HG02798 (cell line): ENCODE data around the gene TSPYL6.

Experiments
- ATAC-seq: cut with Tn5 transposase; IDR thresholded peaks from one replicate; pipeline ENCODE4 v1.9.1; 2021; ENCODE audit warnings: mild to moderate bottlenecking; ENCODE audit not compliant: unreplicated experiment, poor library complexity

TSPYL6 gene

DNA sequence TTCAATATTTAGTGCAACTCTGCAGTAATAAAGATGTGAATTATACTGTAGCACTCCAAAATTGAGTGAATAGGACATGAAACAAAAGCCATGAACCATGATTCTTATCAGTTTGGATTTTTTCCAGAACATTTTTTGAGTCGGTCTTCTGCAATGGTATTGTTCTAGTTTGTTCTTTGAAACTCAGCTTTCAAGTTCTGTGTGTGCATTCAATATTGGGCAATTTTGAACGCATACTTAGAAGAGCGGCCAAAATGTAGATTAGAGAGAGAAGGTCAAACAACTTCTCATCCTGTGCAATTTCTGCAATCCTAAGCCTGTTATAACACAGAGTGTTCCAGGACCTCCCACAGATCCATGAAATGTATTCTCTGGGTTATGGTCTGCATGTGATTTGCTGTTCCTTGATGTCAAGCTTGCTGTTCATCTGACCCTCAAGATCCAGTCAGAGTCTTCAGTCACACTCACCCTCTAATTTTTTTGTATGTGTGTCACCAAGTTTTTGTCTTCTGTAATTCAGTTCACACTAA is 48.3 kb downstream of the TSPYL6 start:
- ATAC-seq = no peak

DNA sequence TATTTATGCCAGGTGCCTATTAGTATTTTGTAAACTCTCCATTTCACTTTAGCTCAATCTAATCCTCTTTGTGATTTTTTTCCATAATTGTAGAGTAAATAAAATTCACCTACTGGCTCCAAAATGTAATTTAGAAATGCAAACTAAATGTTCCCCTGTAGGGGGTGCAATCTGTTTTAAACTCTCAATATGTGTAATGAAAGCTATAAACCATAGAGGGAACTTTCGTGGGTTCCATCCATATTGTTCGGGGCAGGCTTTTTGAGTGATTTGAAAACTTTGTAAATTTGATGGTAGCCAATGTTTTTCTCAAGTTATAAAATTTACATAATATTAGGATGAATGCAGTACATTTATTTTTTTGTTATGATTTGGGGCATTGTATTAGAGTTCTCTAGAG is 49.4 kb downstream of the TSPYL6 start:
- no peak for ATAC-seq

DNA sequence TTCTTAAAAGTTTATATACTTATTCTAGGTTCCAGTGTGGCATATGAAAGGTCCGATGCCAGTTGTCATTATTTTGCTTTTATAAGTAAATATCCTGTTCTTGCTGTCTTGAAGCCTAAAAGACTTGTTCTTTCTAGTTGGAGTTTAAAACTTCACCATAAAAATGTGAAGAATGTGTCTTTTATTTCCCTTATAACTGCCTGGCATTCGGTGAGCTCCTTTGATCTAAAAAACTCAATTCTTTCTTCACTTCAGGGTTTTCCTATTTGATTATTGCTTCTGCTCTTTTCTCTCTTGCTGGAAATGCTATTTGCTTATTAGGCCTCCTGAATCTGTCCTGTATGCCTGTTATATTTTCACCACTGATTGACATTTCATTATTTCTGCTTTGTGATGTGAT is 51.6 kb downstream of the TSPYL6 start:
- ATAC-seq = no peak
